ENCODE data around the gene LHX5.

The LHX5 gene

DNA sequence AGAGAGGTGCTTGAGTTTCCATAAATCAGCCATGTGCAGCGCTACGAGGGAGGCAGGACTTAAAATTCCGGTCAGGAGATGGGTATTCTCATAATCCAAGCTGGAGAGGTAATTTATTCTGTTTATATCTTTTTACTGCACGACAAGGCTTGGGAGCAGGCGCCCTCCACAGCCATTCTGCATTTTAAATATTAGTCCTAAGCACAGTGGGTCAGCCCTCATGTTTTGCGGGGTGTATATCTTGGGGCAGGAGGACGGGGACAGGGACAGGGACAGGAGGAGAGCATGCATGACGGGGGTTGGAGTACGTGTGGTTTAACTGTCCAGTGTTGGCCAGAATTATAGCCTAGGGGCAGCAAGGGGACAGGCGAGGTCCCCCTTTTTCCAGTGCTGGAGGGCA lies 14.5 kb downstream of the LHX5 start:
- no peaks in the 10 kb centered on the region for H3K9me3 ChIP-seq (ENCODE audit: control insufficient read depth, low read length)
- peaks cover 4% of the 10 kb centered on the region for H3K27me3 ChIP-seq (ENCODE audit: control insufficient read depth, insufficient read depth, low read length, poor library complexity, severe bottlenecking)
- H3K4me1 ChIP-seq (ENCODE audit: control insufficient read depth, insufficient read depth, low read length) = no peaks in the 10 kb centered on the region
- H3K4me3 ChIP-seq (ENCODE audit: insufficient read depth, low read depth, low read length) = no peak overlapping the region
- no peak overlapping the region for H3K27ac ChIP-seq (ENCODE audit: insufficient read depth, low read depth, low read length, poor library complexity, severe bottlenecking)
- H3K36me3 ChIP-seq (ENCODE audit: control insufficient read depth, insufficient read depth, low read length) = no peaks in the 10 kb centered on the region
- WGBS, 2 experiments = 89 to 92% methylated on average over 10 of the region's 10 CpGs

DNA sequence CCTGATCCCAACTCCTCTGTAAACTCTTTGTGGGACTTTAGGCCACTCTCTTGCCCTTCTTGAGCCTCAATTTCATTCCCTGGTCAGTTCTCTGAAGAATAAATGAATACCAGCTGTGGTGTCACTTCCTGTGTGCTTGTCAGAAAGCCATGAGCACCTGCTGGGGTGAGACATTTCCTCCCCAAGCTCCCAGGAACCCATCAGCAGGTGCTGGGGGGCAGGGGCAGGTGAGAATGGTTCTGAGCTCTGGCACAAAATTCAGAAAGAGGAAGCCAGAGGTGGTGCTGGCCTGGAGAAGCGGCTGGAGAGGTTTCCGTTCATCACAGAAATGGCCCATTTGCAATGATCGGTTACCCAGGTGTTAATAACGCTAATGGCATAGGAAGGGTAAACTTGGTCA lies 14.9 kb downstream of the LHX5 start:
- H3K4me1 ChIP-seq (ENCODE audit: control insufficient read depth, insufficient read depth, low read length) = no peaks in the 10 kb centered on the region
- H3K9me3 ChIP-seq (ENCODE audit: control insufficient read depth, low read length) = no peaks in the 10 kb centered on the region
- H3K27ac ChIP-seq (ENCODE audit: insufficient read depth, low read depth, low read length, poor library complexity, severe bottlenecking) = no peak overlapping the region
- 85 to 89% methylated on average over 4 of the region's 4 CpGs for WGBS, 2 experiments
- H3K27me3 ChIP-seq (ENCODE audit: control insufficient read depth, insufficient read depth, low read length, poor library complexity, severe bottlenecking) = peaks cover 3% of the 10 kb centered on the region
- H3K36me3 ChIP-seq (ENCODE audit: control insufficient read depth, insufficient read depth, low read length) = no peaks in the 10 kb centered on the region
- H3K4me3 ChIP-seq (ENCODE audit: insufficient read depth, low read depth, low read length) = no peak overlapping the region

DNA sequence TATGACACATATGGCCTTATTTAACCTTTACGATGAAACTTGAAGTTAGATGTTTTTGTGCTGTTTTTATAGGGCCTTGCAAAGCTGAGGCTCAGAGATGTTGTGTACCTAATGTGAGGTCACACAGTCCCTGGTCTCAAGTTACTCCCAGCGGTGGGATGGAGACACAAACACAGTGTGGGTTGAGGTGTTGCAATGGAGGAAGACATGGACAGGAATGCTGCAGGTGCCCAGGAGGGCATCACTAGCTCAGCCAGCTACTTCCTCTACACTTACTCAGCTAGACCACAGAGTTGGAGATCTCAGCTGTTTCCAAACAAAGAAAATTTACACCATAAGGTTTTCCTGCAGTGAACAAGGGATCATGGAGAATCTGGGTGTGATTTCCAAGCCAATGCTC lies 15.5 kb downstream of the LHX5 start:
- Histone ChIP-seq H3K27me3 (ENCODE audit: control insufficient read depth, insufficient read depth, low read length, poor library complexity, severe bottlenecking) (peaks cover 3% of the 10 kb centered on the region), H3K4me1 (ENCODE audit: control insufficient read depth, insufficient read depth, low read length) (no peaks in the 10 kb centered on the region), H3K27ac (ENCODE audit: insufficient read depth, low read depth, low read length, poor library complexity, severe bottlenecking) (no peak overlapping the region), H3K9me3 (ENCODE audit: control insufficient read depth, low read length) (no peaks in the 10 kb centered on the region), H3K4me3 (ENCODE audit: insufficient read depth, low read depth, low read length) (no peak overlapping the region), H3K36me3 (ENCODE audit: control insufficient read depth, insufficient read depth, low read length) (no peaks in the 10 kb centered on the region)
- 80 to 91% methylated on average over 2 of the region's 2 CpGs for WGBS, 2 experiments

DNA sequence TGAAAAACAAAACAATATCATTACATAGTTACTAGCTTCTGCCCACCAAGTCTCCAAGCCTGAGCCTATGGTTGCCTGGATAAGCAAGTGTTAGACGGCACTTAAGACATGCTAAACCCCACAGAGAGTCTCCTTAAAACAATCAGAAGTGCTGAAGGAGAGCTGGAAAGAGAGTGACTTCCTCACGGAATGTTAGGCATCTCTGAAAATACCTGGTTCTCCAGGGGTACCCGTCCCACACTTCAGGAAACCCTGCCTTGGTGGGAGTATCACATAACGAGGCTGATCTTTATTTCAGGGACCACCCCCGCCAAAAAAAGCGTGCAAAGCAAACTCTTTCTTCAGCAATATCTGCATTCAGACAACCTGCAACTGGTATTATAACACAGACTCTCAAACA lies 18.3 kb downstream of the LHX5 start:
- Histone ChIP-seq H3K36me3 (ENCODE audit: control insufficient read depth, insufficient read depth, low read length) (no peaks in the 10 kb centered on the region), H3K27me3 (ENCODE audit: control insufficient read depth, insufficient read depth, low read length, poor library complexity, severe bottlenecking) (no peaks in the 10 kb centered on the region), H3K9me3 (ENCODE audit: control insufficient read depth, low read length) (no peaks in the 10 kb centered on the region), H3K4me1 (ENCODE audit: control insufficient read depth, insufficient read depth, low read length) (no peaks in the 10 kb centered on the region), H3K4me3 (ENCODE audit: insufficient read depth, low read depth, low read length) (no peak overlapping the region), H3K27ac (ENCODE audit: insufficient read depth, low read depth, low read length, poor library complexity, severe bottlenecking) (no peak overlapping the region)
- WGBS, 2 experiments = 66 to 70% methylated on average over 6 of the region's 6 CpGs

DNA sequence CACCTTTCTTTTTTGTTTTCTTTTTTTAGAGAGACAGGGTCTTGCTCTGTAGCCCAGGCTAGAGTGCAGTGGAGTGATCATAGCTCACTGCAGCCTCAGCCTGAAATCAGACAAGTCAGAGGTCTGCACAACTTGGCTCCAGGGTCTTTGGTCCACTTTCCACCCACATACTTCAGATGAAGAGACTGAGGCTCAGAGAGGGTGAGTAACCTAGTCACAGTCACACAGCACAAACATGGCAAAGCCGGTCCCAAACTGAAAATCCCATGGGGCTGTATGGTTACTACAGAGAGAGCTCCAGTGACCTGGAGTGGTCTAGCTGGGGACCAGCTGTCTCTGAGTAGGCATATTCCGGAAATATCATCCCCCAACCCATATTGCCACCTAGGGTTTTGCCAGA lies 19.2 kb downstream of the LHX5 start:
- no peaks in the 10 kb centered on the region for H3K4me1 ChIP-seq (ENCODE audit: control insufficient read depth, insufficient read depth, low read length)
- no peaks in the 10 kb centered on the region for H3K27me3 ChIP-seq (ENCODE audit: control insufficient read depth, insufficient read depth, low read length, poor library complexity, severe bottlenecking)
- 87 to 94% methylated on average over 2 of the region's 2 CpGs for WGBS, 2 experiments
- H3K27ac ChIP-seq (ENCODE audit: insufficient read depth, low read depth, low read length, poor library complexity, severe bottlenecking) = no peak overlapping the region
- H3K9me3 ChIP-seq (ENCODE audit: control insufficient read depth, low read length) = no peaks in the 10 kb centered on the region
- H3K4me3 ChIP-seq (ENCODE audit: insufficient read depth, low read depth, low read length) = no peak overlapping the region
- no peaks in the 10 kb centered on the region for H3K36me3 ChIP-seq (ENCODE audit: control insufficient read depth, insufficient read depth, low read length)

DNA sequence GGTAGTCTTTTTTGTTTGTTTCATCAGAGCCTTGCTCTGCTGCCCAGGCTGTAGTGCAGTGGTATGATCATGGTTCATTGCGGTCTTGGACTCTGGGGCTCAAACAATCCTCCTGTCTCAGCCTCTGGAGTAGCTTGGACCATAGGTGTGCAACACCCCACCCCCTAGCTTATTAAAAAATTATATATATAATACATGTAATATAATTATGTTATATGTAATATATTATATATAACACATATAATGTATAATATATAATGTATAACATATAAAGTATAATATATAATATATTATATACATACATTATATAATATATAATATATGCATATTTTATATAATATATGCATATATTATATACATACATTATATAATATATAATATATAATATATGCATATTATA lies 21.8 kb downstream of the LHX5 start:
- Histone ChIP-seq H3K36me3 (ENCODE audit: control insufficient read depth, insufficient read depth, low read length) (no peaks in the 10 kb centered on the region), H3K27ac (ENCODE audit: insufficient read depth, low read depth, low read length, poor library complexity, severe bottlenecking) (no peak overlapping the region), H3K4me1 (ENCODE audit: control insufficient read depth, insufficient read depth, low read length) (no peaks in the 10 kb centered on the region), H3K4me3 (ENCODE audit: insufficient read depth, low read depth, low read length) (no peak overlapping the region), H3K9me3 (ENCODE audit: control insufficient read depth, low read length) (no peaks in the 10 kb centered on the region), H3K27me3 (ENCODE audit: control insufficient read depth, insufficient read depth, low read length, poor library complexity, severe bottlenecking) (no peaks in the 10 kb centered on the region)
- WGBS, 2 experiments = 90 to 91% methylated on average over 1 of the region's 1 CpG

DNA sequence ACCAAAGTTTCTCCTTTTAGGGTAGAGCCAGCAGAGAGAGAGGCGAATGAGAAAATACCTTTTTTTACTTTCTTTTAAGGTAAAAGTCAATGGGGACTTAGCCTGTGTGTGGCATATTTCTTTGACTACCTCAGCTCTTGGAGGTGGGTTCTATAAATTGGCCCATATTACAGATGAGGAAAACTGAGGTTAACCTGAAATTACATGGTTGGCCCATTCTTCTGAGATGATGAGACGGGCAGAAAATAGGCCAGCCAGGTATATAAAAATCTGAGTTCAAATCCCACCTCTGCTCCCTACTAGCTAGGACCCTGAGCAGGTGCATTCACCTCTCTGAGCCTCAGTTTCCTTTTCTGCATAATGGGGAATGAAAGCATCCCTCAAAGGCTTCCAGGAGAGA lies 22.4 kb downstream of the LHX5 start:
- Histone ChIP-seq H3K4me1 (ENCODE audit: control insufficient read depth, insufficient read depth, low read length) (no peaks in the 10 kb centered on the region), H3K9me3 (ENCODE audit: control insufficient read depth, low read length) (no peaks in the 10 kb centered on the region), H3K36me3 (ENCODE audit: control insufficient read depth, insufficient read depth, low read length) (no peaks in the 10 kb centered on the region), H3K27me3 (ENCODE audit: control insufficient read depth, insufficient read depth, low read length, poor library complexity, severe bottlenecking) (no peaks in the 10 kb centered on the region), H3K4me3 (ENCODE audit: insufficient read depth, low read depth, low read length) (no peak overlapping the region), H3K27ac (ENCODE audit: insufficient read depth, low read depth, low read length, poor library complexity, severe bottlenecking) (no peak overlapping the region)
- WGBS, 2 experiments = 92 to 95% methylated on average over 2 of the region's 2 CpGs

DNA sequence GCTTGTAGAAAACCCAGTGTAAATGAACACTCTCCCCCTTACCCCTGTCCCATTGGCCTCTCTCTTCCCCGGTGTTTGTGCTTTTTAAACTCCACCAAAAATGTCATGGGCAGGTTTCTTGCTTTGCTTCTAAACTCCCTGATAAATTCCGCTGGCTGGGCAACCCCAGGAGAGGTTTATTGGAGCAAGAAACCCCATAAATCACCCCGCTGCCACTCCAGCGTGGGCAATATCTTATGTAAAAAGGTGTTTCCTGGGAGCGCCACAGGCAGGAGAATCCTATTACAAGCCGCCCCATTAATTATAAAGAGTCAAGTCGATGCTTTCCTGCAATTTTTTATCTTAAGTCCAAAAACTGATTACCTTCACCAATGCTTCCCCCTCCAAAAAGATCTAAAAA lies 22.8 kb downstream of the LHX5 start:
- Histone ChIP-seq H3K4me3 (ENCODE audit: insufficient read depth, low read depth, low read length) (no peak overlapping the region), H3K27me3 (ENCODE audit: control insufficient read depth, insufficient read depth, low read length, poor library complexity, severe bottlenecking) (no peaks in the 10 kb centered on the region), H3K9me3 (ENCODE audit: control insufficient read depth, low read length) (no peaks in the 10 kb centered on the region), H3K27ac (ENCODE audit: insufficient read depth, low read depth, low read length, poor library complexity, severe bottlenecking) (no peak overlapping the region), H3K4me1 (ENCODE audit: control insufficient read depth, insufficient read depth, low read length) (no peaks in the 10 kb centered on the region), H3K36me3 (ENCODE audit: control insufficient read depth, insufficient read depth, low read length) (no peaks in the 10 kb centered on the region)
- 78 to 86% methylated on average over 7 of the region's 7 CpGs for WGBS, 2 experiments

DNA sequence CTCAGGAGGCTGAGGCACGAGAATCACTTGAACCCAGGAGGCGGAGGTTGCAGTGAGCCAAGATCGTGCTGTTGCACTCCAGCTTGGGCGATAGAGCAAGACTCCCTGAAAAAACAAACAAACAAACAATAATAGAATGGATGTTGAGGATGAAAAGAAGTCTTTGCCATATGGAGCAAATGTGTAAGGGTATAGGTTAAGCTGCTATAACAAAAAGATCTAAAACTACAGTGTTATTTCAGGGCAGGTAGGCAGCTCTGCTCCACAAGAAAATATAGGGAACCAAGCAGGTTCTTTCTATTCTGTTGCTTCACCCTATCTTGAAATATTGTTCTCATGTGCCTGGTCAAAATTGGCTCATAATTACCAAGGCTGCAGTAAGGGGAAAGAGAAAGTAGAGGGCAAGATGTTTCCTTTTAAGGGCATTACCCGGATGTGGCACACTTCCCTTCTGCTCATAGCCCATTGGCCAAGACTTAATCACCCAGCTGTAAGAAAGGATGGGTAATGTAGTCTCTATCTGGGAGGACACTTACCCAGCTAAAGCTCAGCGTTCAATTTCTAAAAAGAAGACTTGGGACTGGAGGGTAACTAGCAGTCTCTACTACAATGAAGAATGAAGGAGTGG lies 26.0 kb downstream of the LHX5 start:
- H3K27ac ChIP-seq (ENCODE audit: insufficient read depth, low read depth, low read length, poor library complexity, severe bottlenecking) = no peak overlapping the region
- no peaks in the 10 kb centered on the region for H3K36me3 ChIP-seq (ENCODE audit: control insufficient read depth, insufficient read depth, low read length)
- 96% methylated on average over 6 of the region's 6 CpGs for WGBS, 2 experiments
- no peak overlapping the region for H3K4me3 ChIP-seq (ENCODE audit: insufficient read depth, low read depth, low read length)
- no peaks in the 10 kb centered on the region for H3K4me1 ChIP-seq (ENCODE audit: control insufficient read depth, insufficient read depth, low read length)
- no peaks in the 10 kb centered on the region for H3K27me3 ChIP-seq (ENCODE audit: control insufficient read depth, insufficient read depth, low read length, poor library complexity, severe bottlenecking)
- H3K9me3 ChIP-seq (ENCODE audit: control insufficient read depth, low read length) = no peaks in the 10 kb centered on the region

DNA sequence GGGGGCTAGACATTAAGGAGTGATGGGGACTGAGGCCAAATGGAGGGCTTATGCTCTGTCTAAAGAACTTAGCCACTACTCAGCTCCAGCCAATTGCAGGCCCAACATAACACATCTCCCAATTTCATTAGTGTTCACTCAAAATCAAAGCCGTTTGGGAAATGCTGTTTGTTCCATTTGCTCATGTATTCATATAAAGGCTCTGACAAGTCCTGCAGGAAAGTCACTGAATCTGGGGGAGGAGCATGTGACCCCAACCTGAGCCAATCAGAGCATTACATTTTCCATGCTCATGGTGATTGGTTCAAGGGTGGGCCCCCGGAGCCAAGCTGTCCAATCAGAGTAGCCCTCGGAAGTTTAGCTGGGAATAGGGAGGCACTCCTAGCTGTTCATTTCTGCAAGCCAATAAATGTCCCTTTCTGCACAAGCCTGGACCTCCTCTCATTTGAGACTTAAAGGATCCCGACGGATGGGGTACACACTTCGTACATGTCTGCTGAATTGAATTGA lies 28.6 kb downstream of the LHX5 start:
- H3K36me3 ChIP-seq (ENCODE audit: control insufficient read depth, insufficient read depth, low read length) = no peaks in the 10 kb centered on the region
- no peaks in the 10 kb centered on the region for H3K9me3 ChIP-seq (ENCODE audit: control insufficient read depth, low read length)
- H3K4me3 ChIP-seq (ENCODE audit: insufficient read depth, low read depth, low read length) = no peak overlapping the region
- 94% methylated on average over 6 of the region's 6 CpGs for WGBS, 2 experiments
- no peak overlapping the region for H3K27ac ChIP-seq (ENCODE audit: insufficient read depth, low read depth, low read length, poor library complexity, severe bottlenecking)
- no peaks in the 10 kb centered on the region for H3K27me3 ChIP-seq (ENCODE audit: control insufficient read depth, insufficient read depth, low read length, poor library complexity, severe bottlenecking)
- H3K4me1 ChIP-seq (ENCODE audit: control insufficient read depth, insufficient read depth, low read length) = no peaks in the 10 kb centered on the region

Measured in ectodermal cell (in vitro differentiated cells).